A549 (cell line): ENCODE data around the gene ATP13A2.

Source experiments
- CBX2 ChIP-seq: fragments of 200-600 bp; sonication (generic); IDR thresholded peaks from 2 replicates; pipeline ENCODE4 v1.6.1; 2016; ENCODE audit warnings: low read depth, mild to moderate bottlenecking, borderline replicate concordance
- CEBPB ChIP-seq, 2 experiments: fragments of >200 bp in 1 of 2; sonication (Bioruptor Twin) in 1 of 2; formaldehyde crosslinking in 1 of 2; IDR thresholded peaks; 2 replicates each; pipeline ENCODE4 v1.6.1; 2012 to 2016
- CHD4 ChIP-seq: fragments of 200-600 bp; sonication (generic); IDR thresholded peaks from 2 replicates; pipeline ENCODE4 v1.6.1; 2016; ENCODE audit warnings: antibody characterized with exemption, mild to moderate bottlenecking, borderline replicate concordance
- CTCF ChIP-seq: fragments of >200 bp; sonication (Bioruptor Twin); formaldehyde crosslinking; IDR thresholded peaks from 3 replicates; pipeline ENCODE4 v1.5.1; 2016
- EP300 ChIP-seq, 2 experiments: fragments of >200 bp; sonication (Bioruptor Twin); formaldehyde crosslinking; IDR thresholded peaks; 2 replicates in 1 of 2; 3 replicates in 1 of 2; pipeline ENCODE4 v1.6.1; 2016 to 2017
- ESRRA ChIP-seq: fragments of 150-350 bp; IDR thresholded peaks from 2 replicates; pipeline ENCODE4 v1.6.1; 2014; ENCODE audit warnings: mild to moderate bottlenecking, low read length, borderline replicate concordance
- JUN ChIP-seq, 2 experiments: fragments of >200 bp; sonication (Bioruptor Twin); formaldehyde crosslinking; IDR thresholded peaks; 2 replicates in 1 of 2; 3 replicates in 1 of 2; pipeline ENCODE4 v1.6.1; 2016 to 2017
- MYC ChIP-seq: IDR thresholded peaks from 2 replicates; pipeline ENCODE4 v1.6.1; 2012; ENCODE audit warnings: mild to moderate bottlenecking, inconsistent platforms, low read length, improper control_type of control experiment, borderline replicate concordance
- NFE2L2 ChIP-seq: fragments of 150-350 bp; conservative IDR thresholded peaks from 2 replicates; pipeline ENCODE4 v1.6.1; 2014; ENCODE audit warnings: low read length
- PHF8 ChIP-seq: fragments of 200-600 bp; sonication (generic); IDR thresholded peaks from 2 replicates; pipeline ENCODE4 v1.6.1; 2016; ENCODE audit warnings: low read depth, mild to moderate bottlenecking, antibody characterized with exemption, moderate library complexity, borderline replicate concordance
- POLR2A ChIP-seq: IDR thresholded peaks from 2 replicates; pipeline ENCODE4 v1.6.1; 2012; ENCODE audit warnings: mild to moderate bottlenecking, low read length
- SREBF2 ChIP-seq: fragments of 450-650 bp; IDR thresholded peaks from 2 replicates; pipeline ENCODE4 v1.6.1; 2014; ENCODE audit warnings: mild to moderate bottlenecking, moderate library complexity

- no peak for TF ChIP-seq PHF8
- no peak for TF ChIP-seq NFE2L2
- TF ChIP-seq EP300 (IDR thresholded peaks at IDR 0.05), result no peak
- no peak for TF ChIP-seq POLR2A
- TF ChIP-seq ESRRA, result no peak
- no peak for TF ChIP-seq CTCF
- TF ChIP-seq JUN (IDR thresholded peaks at IDR 0.05), result no peak
- TF ChIP-seq CBX2, result no peak
- no peak for TF ChIP-seq SREBF2
- no peak for TF ChIP-seq CEBPB (IDR thresholded peaks at IDR 0.05)
- no peak for TF ChIP-seq MYC
- TF ChIP-seq CHD4, result no peak
Measured at GRCh38 chr1:17018849-17019248, 7.1 kb upstream of the ATP13A2 start.
